Mesenchymal stem cell (in vitro differentiated cells and primary cell): ENCODE data around the gene HOXB6.

Experiments used
- DNase-seq: peaks from one replicate; pipeline ENCODE4 v3.0.0-alpha.2; 2013
- H2AFZ ChIP-seq: one replicate; pipeline ENCODE4 v1.6.1; 2013; ENCODE audit warnings: low read depth, mild to moderate bottlenecking, control low read depth, inconsistent platforms, low read length, moderate library complexity
- H2AK5ac ChIP-seq: 2 replicates; pipeline ENCODE4 v1.6.1; 2013; ENCODE audit warnings: low read length, moderate library complexity, mild to moderate bottlenecking, inconsistent platforms; ENCODE audit not compliant: severe bottlenecking
- H2BK120ac ChIP-seq: one replicate; pipeline ENCODE4 v1.6.1; 2013; ENCODE audit warnings: low read depth, mild to moderate bottlenecking, inconsistent platforms, low read length, moderate library complexity
- H2BK12ac ChIP-seq, 2 experiments: one replicate each; pipeline ENCODE4 v1.6.1; 2013; ENCODE audit warnings: inconsistent platforms in 2 of 2, low read length in 2 of 2, mild to moderate bottlenecking in 2 of 2, moderate library complexity in 2 of 2, control low read depth in 1 of 2
- H2BK15ac ChIP-seq: one replicate; pipeline ENCODE4 v1.6.1; 2013; ENCODE audit warnings: mild to moderate bottlenecking, low read depth, inconsistent platforms; ENCODE audit not compliant: poor library complexity, severe bottlenecking
- H2BK5ac ChIP-seq: 2 replicates; pipeline ENCODE4 v1.6.1; 2013; ENCODE audit warnings: low read depth, mild to moderate bottlenecking, low read length, control low read depth, inconsistent platforms; ENCODE audit not compliant: poor library complexity, severe bottlenecking
- H3K14ac ChIP-seq, 2 experiments: one replicate each; pipeline ENCODE4 v1.6.1; 2013; ENCODE audit warnings: inconsistent platforms in 2 of 2, low read length in 2 of 2, control low read depth in 1 of 2, mild to moderate bottlenecking in 1 of 2, moderate library complexity in 1 of 2
- H3K18ac ChIP-seq, 2 experiments: one replicate each; pipeline ENCODE4 v1.6.1; 2013; ENCODE audit warnings: inconsistent platforms in 2 of 2, low read length in 2 of 2, control low read depth in 1 of 2, low read depth in 1 of 2, mild to moderate bottlenecking in 1 of 2
- H3K23ac ChIP-seq, 2 experiments: one replicate each; pipeline ENCODE4 v1.6.1; 2013; ENCODE audit warnings: inconsistent platforms in 2 of 2, low read length in 2 of 2, mild to moderate bottlenecking in 2 of 2, moderate library complexity in 2 of 2, control low read depth in 1 of 2
- H3K27ac ChIP-seq: 2 replicates; pipeline ENCODE4 v1.5.1; 2013; ENCODE audit warnings: mild to moderate bottlenecking, moderate library complexity, low read length, control low read depth, inconsistent platforms; ENCODE audit not compliant: poor library complexity, severe bottlenecking
- H3K27me3 ChIP-seq, 2 experiments: 2 replicates each; pipeline versions ENCODE4 v1.6.1 to v1.7.0; 2013; ENCODE audit warnings: low read length in 2 of 2, mild to moderate bottlenecking in 2 of 2, moderate library complexity in 2 of 2, control low read depth in 1 of 2, inconsistent platforms in 1 of 2; ENCODE audit not compliant: control insufficient read depth in 1 of 2, insufficient read depth in 1 of 2
- H3K36me3 ChIP-seq, 2 experiments: 2 replicates each; pipeline versions ENCODE4 v1.6.1 to v1.7.0; 2013; ENCODE audit warnings: low read length in 2 of 2, control low read depth in 1 of 2, inconsistent platforms in 1 of 2, low read depth in 1 of 2, mild to moderate bottlenecking in 1 of 2; ENCODE audit not compliant: insufficient read depth in 2 of 2, control insufficient read depth in 1 of 2
- H3K4ac ChIP-seq, 2 experiments: one replicate each; pipeline ENCODE4 v1.6.1; 2013; ENCODE audit warnings: inconsistent platforms in 2 of 2, low read length in 2 of 2, mild to moderate bottlenecking in 2 of 2, moderate library complexity in 2 of 2, control low read depth in 1 of 2, low read depth in 1 of 2
- H3K4me1 ChIP-seq: 2 replicates; pipeline ENCODE4 v1.6.1; 2013; ENCODE audit warnings: low read depth, low read length, control low read depth; ENCODE audit not compliant: control insufficient read depth, insufficient read depth
- H3K4me2 ChIP-seq: 2 replicates; pipeline ENCODE4 v1.6.1; 2013; ENCODE audit warnings: low read length, mild to moderate bottlenecking, inconsistent platforms; ENCODE audit not compliant: poor library complexity, severe bottlenecking
- H3K4me3 ChIP-seq, 2 experiments: 2 replicates each; pipeline versions ENCODE4 v1.5.1 to v1.7.0; 2013; ENCODE audit warnings: low read length in 2 of 2, mild to moderate bottlenecking in 2 of 2, control low read depth in 1 of 2, low read depth in 1 of 2; ENCODE audit not compliant: insufficient read depth in 1 of 2
- H3K79me1 ChIP-seq: replicated peaks from 2 replicates; pipeline ENCODE4 v1.6.1; 2013; ENCODE audit warnings: mild to moderate bottlenecking, control low read depth, low read length, inconsistent platforms; ENCODE audit not compliant: poor library complexity, severe bottlenecking
- H3K9ac ChIP-seq: 2 replicates; pipeline ENCODE4 v1.7.0; 2013; ENCODE audit warnings: mild to moderate bottlenecking, low read length, moderate library complexity
- H3K9me3 ChIP-seq: 2 replicates; pipeline ENCODE4 v1.7.0; 2013; ENCODE audit warnings: mild to moderate bottlenecking, low read length; ENCODE audit not compliant: control insufficient read depth
- H4K8ac ChIP-seq: one replicate; pipeline ENCODE4 v1.6.1; 2013; ENCODE audit warnings: inconsistent platforms, mild to moderate bottlenecking, low read length, moderate library complexity
- H4K91ac ChIP-seq: one replicate; pipeline ENCODE4 v1.6.1; 2013; ENCODE audit warnings: mild to moderate bottlenecking, low read length, inconsistent platforms
- whole genome bisulfite sequencing: methylation state at CpG from one replicate; pipeline ENCODE4 v1.1.7; 2013; ENCODE audit warnings: mixed read lengths; 5-methylcytosine and 5-hydroxymethylcytosine counted together

The HOXB6 gene

DNA sequence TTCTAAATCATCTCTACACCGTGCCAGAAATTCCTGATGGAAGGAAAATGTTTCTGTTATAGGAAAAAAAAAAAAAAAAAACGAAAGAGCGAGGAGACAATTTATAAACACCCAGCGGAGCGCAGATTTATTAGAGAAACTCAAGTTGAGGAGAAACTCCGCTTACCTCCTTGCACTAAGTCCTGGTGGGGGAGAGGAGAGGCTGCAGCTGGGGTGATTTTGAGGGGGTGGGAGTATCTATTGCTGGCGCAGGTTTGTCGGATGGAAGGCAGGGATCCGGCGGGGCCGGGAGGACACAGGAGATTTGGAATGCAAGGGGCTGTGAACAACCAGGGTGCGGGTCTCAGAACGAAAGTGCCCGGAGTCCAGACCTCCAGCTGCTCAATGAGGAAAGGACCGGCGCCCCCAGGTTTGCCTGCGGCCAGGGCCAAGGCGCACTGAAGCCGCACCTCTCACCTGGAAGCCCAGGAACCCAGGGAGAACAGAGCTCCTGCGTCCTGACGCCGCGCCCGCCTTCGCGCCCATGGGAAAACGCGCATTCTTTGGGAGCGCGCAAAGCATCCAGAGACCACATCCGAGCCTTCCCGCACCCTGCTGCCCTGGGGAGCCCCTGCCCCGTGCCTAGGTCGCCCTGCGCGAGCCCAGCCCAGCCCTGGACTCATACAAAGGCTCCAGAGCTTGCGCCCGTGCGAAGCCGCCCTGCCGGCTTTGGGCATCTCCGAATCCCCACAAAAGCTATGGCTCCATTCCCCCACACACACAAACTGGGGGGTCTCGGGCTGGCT is 12.9 kb upstream of the HOXB6 start:
- H3K14ac ChIP-seq: peak overlapping the region in 1 of 2 experiments; percentile 98

DNA sequence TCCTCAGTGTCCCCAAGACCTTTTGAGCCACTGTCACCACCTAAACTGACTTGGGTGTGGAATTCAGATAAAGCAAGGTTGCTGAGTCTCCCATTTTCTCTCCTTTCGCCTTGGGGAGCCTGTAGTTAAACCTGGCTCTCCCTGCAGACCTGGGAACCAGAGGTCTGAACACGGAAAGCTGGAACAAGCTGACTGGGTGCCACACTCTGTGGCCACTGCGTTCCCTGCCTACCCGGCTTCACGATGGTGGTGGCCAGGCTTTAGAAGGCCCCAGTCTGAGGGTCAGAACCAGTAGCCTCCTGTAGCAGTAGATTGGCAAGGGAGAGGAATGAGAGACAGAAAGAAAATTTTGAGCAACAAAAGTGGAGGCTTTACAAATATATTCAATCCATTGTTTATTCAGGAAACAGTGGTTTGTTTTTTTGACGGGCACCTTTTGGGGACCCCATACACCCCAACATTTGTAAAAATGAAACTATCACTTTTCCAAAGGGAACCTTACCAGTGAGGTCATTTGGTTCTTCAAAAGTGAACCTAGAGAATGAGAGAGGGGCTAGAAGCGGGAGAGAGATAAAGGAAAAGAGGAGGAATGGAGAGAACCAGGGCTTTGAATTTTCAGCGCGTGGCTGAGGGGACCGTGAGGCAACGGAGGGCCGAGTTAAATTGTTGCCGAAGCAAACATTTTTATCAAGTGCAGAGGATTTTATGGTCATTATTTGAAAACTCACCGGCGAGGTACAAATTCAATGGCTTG is 12.1 kb upstream of the HOXB6 start:
- WGBS: 8% methylated on average over 12 of the region's 15 CpGs

More for the DNA sequence above, 12.9 kb upstream of the HOXB6 start:
- Histone ChIP-seq H3K27me3 (peaks cover 77 to 78% of the 10 kb centered on the region in 2 experiments), H3K36me3 (no peaks in the 10 kb centered on the region), H2BK15ac (peak overlapping the region; percentile 99), H2BK5ac (no peak overlapping the region), H3K4ac (peak overlapping the region; percentile 92 to 97), H3K18ac (peak overlapping the region; percentile 87 to 99), H2AFZ (no peak overlapping the region), H2BK120ac (peak overlapping the region; percentile 11), H3K4me2 (peak overlapping the region; percentile 19), H3K9me3 (no peaks in the 10 kb centered on the region), H3K4me1 (peaks cover 19% of the 10 kb centered on the region), H3K4me3 (peak overlapping the region in 1 of 2 experiments; percentile 67), H3K23ac (peak overlapping the region; percentile 46 to 70), H2BK12ac (peak overlapping the region; percentile 87 to 99), H4K8ac (peak overlapping the region; percentile 61), H3K9ac (peak overlapping the region; percentile 36), H4K91ac (peak overlapping the region; percentile 95), H3K27ac (no peak overlapping the region), H3K79me1 (no peaks in the 10 kb centered on the region), H2AK5ac (no peak overlapping the region)
- peak; percentile 67 for DNase-seq
- 1% methylated on average over 43 of the region's 43 CpGs for WGBS

DNA sequence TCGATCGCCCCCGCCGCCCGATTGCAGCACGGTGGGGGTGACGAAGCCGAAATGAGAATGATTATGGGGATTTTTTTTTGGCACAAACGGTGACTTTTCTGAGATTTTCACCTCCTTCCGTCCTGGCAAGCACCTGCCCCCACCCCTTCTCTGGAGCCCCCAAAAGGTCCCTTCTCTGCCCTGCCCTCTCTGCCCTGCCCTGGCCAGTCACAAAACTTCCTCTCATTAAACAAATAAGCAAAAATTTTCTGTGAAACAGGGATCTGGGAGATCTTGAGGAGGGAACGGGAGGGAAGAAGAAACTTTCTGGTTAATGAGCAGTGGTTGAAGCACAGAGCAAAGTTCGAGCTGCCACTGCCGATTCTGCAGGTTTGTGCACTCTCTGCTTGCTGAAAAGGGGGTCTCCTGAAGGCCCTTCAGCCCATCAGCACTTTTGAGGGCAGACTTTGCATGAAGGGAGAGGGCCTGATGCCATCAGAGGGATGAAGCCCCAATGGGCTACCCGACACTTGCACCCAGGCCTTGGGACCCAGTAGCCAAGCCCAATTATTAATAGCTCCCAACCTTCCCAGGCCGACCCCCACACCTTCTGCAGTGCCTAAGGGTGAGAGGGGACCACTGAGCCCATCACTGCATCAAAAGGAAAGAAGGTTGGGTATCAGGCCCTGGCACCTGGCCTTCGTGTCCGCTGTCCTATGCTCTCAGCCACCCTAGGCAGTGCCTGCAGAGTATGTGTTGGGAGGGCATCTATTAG is 11.4 kb upstream of the HOXB6 start:
- Histone ChIP-seq H3K4me1 (peaks cover 24% of the 10 kb centered on the region), H3K27ac (no peak overlapping the region), H2BK15ac (peak overlapping the region; percentile 83), H3K4me2 (no peak overlapping the region), H3K14ac (peak overlapping the region in 1 of 2 experiments; percentile 89), H3K79me1 (no peaks in the 10 kb centered on the region), H3K36me3 (no peaks in the 10 kb centered on the region), H4K8ac (peak overlapping the region; percentile 83), H3K27me3 (peaks cover 61 to 62% of the 10 kb centered on the region in 2 experiments), H3K4me3 (no peak overlapping the region), H3K18ac (peak overlapping the region; percentile 62 to 98), H3K4ac (peak overlapping the region; percentile 69 to 72), H3K9ac (no peak overlapping the region), H2AFZ (no peak overlapping the region), H4K91ac (peak overlapping the region; percentile 95), H2BK5ac (no peak overlapping the region), H2BK120ac (peak overlapping the region; percentile 76), H3K9me3 (no peaks in the 10 kb centered on the region), H2AK5ac (no peak overlapping the region), H3K23ac (peak overlapping the region in 1 of 2 experiments; percentile 95), H2BK12ac (peak overlapping the region; percentile 84 to 97)
- DNase-seq: peak; percentile 62
- 26% methylated on average over 9 of the region's 17 CpGs for WGBS

More for the DNA sequence above, 12.1 kb upstream of the HOXB6 start:
- Histone ChIP-seq H3K9ac (peak overlapping the region; percentile 36), H3K36me3 (no peaks in the 10 kb centered on the region), H3K27ac (no peak overlapping the region), H2BK120ac (peak overlapping the region; percentile 76), H4K91ac (peak overlapping the region; percentile 95), H2AK5ac (no peak overlapping the region), H4K8ac (peak overlapping the region; percentile 83), H3K4ac (peak overlapping the region; percentile 69 to 79), H3K18ac (peak overlapping the region; percentile 62 to 98), H3K9me3 (no peaks in the 10 kb centered on the region), H3K23ac (peak overlapping the region in 1 of 2 experiments; percentile 19), H3K4me1 (peaks cover 22% of the 10 kb centered on the region), H3K14ac (peak overlapping the region in 1 of 2 experiments; percentile 89), H2BK5ac (no peak overlapping the region), H3K4me3 (peak overlapping the region in 1 of 2 experiments; percentile 28), H2BK15ac (peak overlapping the region; percentile 60), H3K4me2 (no peak overlapping the region), H2BK12ac (peak overlapping the region; percentile 84 to 97), H3K79me1 (no peaks in the 10 kb centered on the region), H2AFZ (no peak overlapping the region), H3K27me3 (peaks cover 69 to 70% of the 10 kb centered on the region in 2 experiments)
- DNase-seq: peak; percentile 64
